Large intestine (tissue), 3 donors: ENCODE measurements around the gene KCNJ13. TPM values are rescaled to one million over a fixed set of nuclear protein-coding genes. Genes with fewer than 3 reads are reported as not detected.

Experiments used
- DNase-seq, 2 donors: peaks; one replicate each; pipeline versions ENCODE4 v3.0.0 to v3.0.0-alpha.2; 2013
- H3K27ac ChIP-seq: one replicate; pipeline ENCODE4 v1.5.1; 2013; ENCODE audit warnings: low read length
- H3K27me3 ChIP-seq: 2 replicates; pipeline ENCODE4 v1.6.1; 2013; ENCODE audit warnings: low read length; ENCODE audit not compliant: control insufficient read depth, insufficient read depth
- H3K36me3 ChIP-seq: 2 replicates; pipeline ENCODE4 v1.6.1; 2013; ENCODE audit warnings: low read length; ENCODE audit not compliant: control insufficient read depth, insufficient read depth
- H3K4me1 ChIP-seq: one replicate; pipeline ENCODE4 v1.6.1; 2013; ENCODE audit warnings: low read length; ENCODE audit not compliant: control insufficient read depth, insufficient read depth
- H3K4me3 ChIP-seq: one replicate; pipeline ENCODE4 v1.5.1; 2013; ENCODE audit warnings: low read length
- H3K9me3 ChIP-seq: one replicate; pipeline ENCODE4 v1.6.1; 2013; ENCODE audit warnings: mild to moderate bottlenecking, low read depth, low read length, moderate library complexity; ENCODE audit not compliant: control insufficient read depth
- WGBS: methylation state at CpG from one replicate; pipeline ENCODE4 v1.1.5; 2013; ENCODE audit warnings: low lambda C conversion rate; ENCODE audit not compliant: insufficient coverage; 5-methylcytosine and 5-hydroxymethylcytosine counted together
- polyA plus RNA-seq: library from polyadenylated mRNA; unstranded; fragments of 120-200 nt; gene quantifications from one replicate; pipeline ENCODE4 v1.2.1, GENCODE V29; 2013

KCNJ13 gene
- polyA plus RNA-seq, 1 donor: 28.1 TPM

- no peaks in the 10 kb centered on the region for H3K27me3 ChIP-seq
- WGBS: no CpG with 5 or more reads among the region's 1 CpG
- H3K9me3 ChIP-seq: no peaks in the 10 kb centered on the region
- H3K4me1 ChIP-seq: no peaks in the 10 kb centered on the region
- H3K27ac ChIP-seq: no peak overlapping the region
- peaks cover 66% of the 10 kb centered on the region for H3K36me3 ChIP-seq
- no peak for DNase-seq
- H3K4me3 ChIP-seq: no peak overlapping the region
Observed at GRCh38 chr2:232795920-232796319, 19.6 kb upstream of the KCNJ13 start.

- Histone ChIP-seq H3K27me3 (no peaks in the 10 kb centered on the region), H3K4me1 (no peaks in the 10 kb centered on the region), H3K4me3 (no peak overlapping the region), H3K9me3 (no peaks in the 10 kb centered on the region), H3K36me3 (peaks cover 67% of the 10 kb centered on the region), H3K27ac (no peak overlapping the region)
- no CpG with 5 or more reads among the region's 1 CpG for WGBS
- no peak for DNase-seq
Observed at GRCh38 chr2:232794981-232795380, 18.6 kb upstream of the KCNJ13 start.

GRCh38 chr2:232793271-232793670 is 16.9 kb upstream of the KCNJ13 start:
- 90% methylated on average over 4 of the region's 4 CpGs for WGBS
- Histone ChIP-seq H3K36me3 (peaks cover 65% of the 10 kb centered on the region), H3K9me3 (no peaks in the 10 kb centered on the region), H3K4me1 (peaks cover 4% of the 10 kb centered on the region), H3K4me3 (no peak overlapping the region), H3K27me3 (no peaks in the 10 kb centered on the region), H3K27ac (no peak overlapping the region)
- no peak for DNase-seq

DNA sequence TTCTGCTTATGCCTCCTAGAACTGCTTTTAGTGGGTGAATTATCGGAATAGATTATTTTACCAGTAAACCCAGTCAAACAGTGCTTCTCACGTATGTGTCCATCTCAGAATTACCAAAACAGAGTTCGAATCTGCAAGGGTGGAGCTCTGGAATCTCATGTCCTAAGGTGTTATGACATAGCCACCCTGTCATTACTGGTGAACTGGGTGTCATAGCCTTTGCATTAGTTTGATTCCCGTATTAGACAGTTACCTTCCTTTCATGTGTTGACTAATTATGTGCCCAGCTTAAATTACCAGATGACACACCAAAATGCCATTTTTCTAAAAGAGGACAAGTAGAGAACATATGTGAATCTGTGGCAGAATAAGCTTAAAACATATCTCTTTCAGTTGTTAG is 15.2 kb upstream of the KCNJ13 start:
- Histone ChIP-seq H3K36me3 (peaks cover 59% of the 10 kb centered on the region), H3K27ac (no peak overlapping the region)
- WGBS: no CpG with 5 or more reads among the region's 4 CpGs

GRCh38 chr2:232789082-232789481 is 12.7 kb upstream of the KCNJ13 start:
- H3K36me3 ChIP-seq: peaks cover 47% of the 10 kb centered on the region
- H3K4me3 ChIP-seq: no peak overlapping the region
- DNase-seq: peak; percentile 26 to 61
- peak overlapping the region; percentile 26 for H3K27ac ChIP-seq
- H3K9me3 ChIP-seq: no peaks in the 10 kb centered on the region
- whole genome bisulfite sequencing: 10% methylated on average over 2 of the region's 4 CpGs
- no peaks in the 10 kb centered on the region for H3K27me3 ChIP-seq
- H3K4me1 ChIP-seq: peaks cover 14% of the 10 kb centered on the region

More for the DNA sequence above, 15.2 kb upstream of the KCNJ13 start:
- no peak for DNase-seq
- H3K27me3 ChIP-seq: no peaks in the 10 kb centered on the region
- H3K9me3 ChIP-seq: no peaks in the 10 kb centered on the region
- peaks cover 12% of the 10 kb centered on the region for H3K4me1 ChIP-seq
- H3K4me3 ChIP-seq: no peak overlapping the region

DNA sequence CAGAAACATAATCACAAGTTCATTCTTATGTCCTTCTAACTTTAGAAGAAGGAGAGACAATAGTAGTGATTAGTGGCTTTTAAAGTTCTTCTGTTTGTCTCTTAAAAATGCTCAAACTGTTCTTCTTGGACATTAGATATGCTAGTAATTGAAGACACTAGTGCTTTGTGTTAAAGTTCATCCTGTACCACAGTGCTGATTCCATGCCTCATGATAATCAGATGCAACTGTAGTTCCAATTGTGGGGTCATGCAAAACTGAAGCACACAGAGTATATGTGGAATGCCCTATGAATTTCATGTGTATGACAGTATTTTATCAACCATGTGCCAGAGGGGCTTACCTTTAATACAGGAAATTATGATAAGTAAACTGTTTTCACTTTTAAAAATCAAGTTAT is 11.4 kb upstream of the KCNJ13 start:
- Histone ChIP-seq H3K9me3 (no peaks in the 10 kb centered on the region), H3K27ac (peak overlapping the region; percentile 26), H3K27me3 (no peaks in the 10 kb centered on the region), H3K4me3 (no peak overlapping the region), H3K36me3 (peaks cover 35% of the 10 kb centered on the region), H3K4me1 (peaks cover 15% of the 10 kb centered on the region)
- DNase-seq: no peak

GRCh38 chr2:232783278-232783677 is 6.9 kb upstream of the KCNJ13 start:
- DNase-seq: no peak
- Histone ChIP-seq H3K27me3 (no peaks in the 10 kb centered on the region), H3K36me3 (peaks cover 8% of the 10 kb centered on the region), H3K27ac (no peak overlapping the region), H3K4me3 (no peak overlapping the region), H3K4me1 (peaks cover 48% of the 10 kb centered on the region), H3K9me3 (no peaks in the 10 kb centered on the region)

DNA sequence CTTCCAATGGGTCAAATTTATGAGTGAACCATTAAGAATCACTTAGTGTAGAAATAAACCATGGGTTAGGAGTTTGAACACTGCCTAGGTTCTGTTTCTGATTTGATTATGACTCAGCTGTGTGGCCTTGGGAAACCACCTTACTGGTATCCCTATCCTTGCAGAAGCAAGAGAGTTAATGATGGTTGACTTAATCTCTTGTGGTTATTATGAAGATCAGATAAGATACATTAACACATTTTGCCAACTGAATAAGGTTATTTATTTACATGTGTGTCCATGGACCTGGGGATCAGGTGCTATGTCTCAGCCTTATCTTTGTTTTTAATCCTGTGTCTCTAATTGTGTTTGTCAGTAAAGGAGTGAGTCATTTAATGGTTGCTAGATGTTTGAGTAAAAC is 5.4 kb upstream of the KCNJ13 start:
- no peaks in the 10 kb centered on the region for H3K9me3 ChIP-seq
- H3K4me3 ChIP-seq: no peak overlapping the region
- H3K4me1 ChIP-seq: peaks cover 52% of the 10 kb centered on the region
- H3K27ac ChIP-seq: peak overlapping the region; percentile 79
- DNase-seq: peak; percentile 60 to 71
- no peaks in the 10 kb centered on the region for H3K27me3 ChIP-seq
- H3K36me3 ChIP-seq: peaks cover 6% of the 10 kb centered on the region

- Histone ChIP-seq H3K9me3 (no peaks in the 10 kb centered on the region), H3K27me3 (no peaks in the 10 kb centered on the region), H3K4me3 (no peak overlapping the region), H3K27ac (peak overlapping the region; percentile 85), H3K4me1 (peaks cover 50% of the 10 kb centered on the region), H3K36me3 (no peaks in the 10 kb centered on the region)
- DNase-seq: no peak
- whole genome bisulfite sequencing: no CpG with 5 or more reads among the region's 1 CpG
Observed at GRCh38 chr2:232779934-232780333, 3.6 kb upstream of the KCNJ13 start.

DNA sequence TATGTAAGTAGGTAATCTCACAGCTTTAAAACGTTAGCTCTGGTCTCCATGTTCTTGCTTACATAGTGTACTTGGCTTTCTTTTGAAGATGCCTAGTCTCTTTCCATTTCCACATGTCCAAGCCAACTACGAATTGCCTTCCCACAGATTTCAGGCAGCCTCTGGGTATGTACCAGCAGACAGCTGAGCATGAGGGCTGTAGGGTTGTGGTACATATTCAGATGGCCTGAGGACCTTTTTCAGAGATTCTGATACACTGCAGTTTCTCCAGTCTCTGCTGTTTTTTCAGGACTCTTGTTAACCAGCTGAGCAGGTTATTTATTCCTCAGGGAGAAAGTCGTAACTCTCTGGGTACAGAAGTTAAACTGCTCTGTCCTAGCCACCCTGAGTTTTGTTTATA is 3.1 kb upstream of the KCNJ13 start:
- H3K27ac ChIP-seq: peak overlapping the region; percentile 85
- peak in 1 of 2 donors; percentile 32 for DNase-seq
- no peak overlapping the region for H3K4me3 ChIP-seq
- no peaks in the 10 kb centered on the region for H3K36me3 ChIP-seq
- WGBS: 33% methylated on average over 1 of the region's 3 CpGs
- no peaks in the 10 kb centered on the region for H3K27me3 ChIP-seq
- H3K4me1 ChIP-seq: peaks cover 50% of the 10 kb centered on the region
- H3K9me3 ChIP-seq: no peaks in the 10 kb centered on the region

DNA sequence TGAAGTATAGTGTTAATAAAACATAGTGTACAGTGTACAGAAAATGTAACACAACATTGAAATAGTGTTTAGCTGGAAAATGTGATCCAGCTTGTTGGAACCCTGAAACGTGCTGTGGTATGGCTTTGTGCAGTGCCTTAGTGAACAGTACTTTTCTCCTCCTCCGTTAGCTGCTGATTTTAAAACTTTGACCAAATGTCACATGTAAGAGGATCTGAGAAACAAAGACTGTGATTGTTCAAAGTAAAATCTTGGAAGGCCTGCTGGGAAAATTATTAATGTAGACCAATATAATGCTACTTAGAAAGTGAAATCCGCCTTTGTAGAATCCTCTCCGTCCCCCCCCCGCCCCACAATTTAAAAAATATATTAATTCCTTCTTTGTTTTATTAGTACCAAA is 911 bp upstream of the KCNJ13 start:
- Histone ChIP-seq H3K4me1 (peaks cover 44% of the 10 kb centered on the region), H3K27ac (peak overlapping the region; percentile 85), H3K27me3 (no peaks in the 10 kb centered on the region), H3K36me3 (peaks cover 2% of the 10 kb centered on the region), H3K9me3 (no peaks in the 10 kb centered on the region), H3K4me3 (peak overlapping the region; percentile 61)
- no CpG with 5 or more reads among the region's 5 CpGs for WGBS
- DNase-seq: peak in 1 of 2 donors; percentile 50
